Hepatocyte (in vitro differentiated cells): Measurements from ENCODE around the gene UCP2. TPM values are rescaled to one million over a fixed set of nuclear protein-coding genes. Genes with fewer than 3 reads are reported as not detected.

Experiments
- DNase-seq: peaks from one replicate; pipeline ENCODE4 v3.0.0-alpha.2; 2016; ENCODE audit warnings: low spot score
- H2AFZ ChIP-seq: fragments of 200-600 bp; sonication (generic); 2 replicates; pipeline ENCODE4 v1.6.0; 2016; ENCODE audit warnings: antibody characterized with exemption, mild to moderate bottlenecking
- H3K27ac ChIP-seq: fragments of 200-600 bp; sonication (generic); 2 replicates; pipeline ENCODE4 v1.5.1; 2016; ENCODE audit warnings: mild to moderate bottlenecking
- H3K27me3 ChIP-seq: fragments of 200-600 bp; sonication (generic); 2 replicates; pipeline ENCODE4 v1.6.1; 2016
- H3K36me3 ChIP-seq: fragments of 200-600 bp; sonication (generic); replicated peaks from 2 replicates; pipeline ENCODE4 v1.5.1; 2016; ENCODE audit warnings: low read depth; ENCODE audit not compliant: insufficient read depth
- H3K4me1 ChIP-seq: fragments of 200-600 bp; sonication (generic); 2 replicates; pipeline ENCODE4 v1.5.1; 2016; ENCODE audit warnings: mild to moderate bottlenecking, moderate library complexity; ENCODE audit not compliant: insufficient read depth
- H3K4me2 ChIP-seq: fragments of 200-600 bp; sonication (generic); 2 replicates; pipeline ENCODE4 v1.6.0; 2016
- H3K4me3 ChIP-seq: fragments of 200-600 bp; sonication (generic); 2 replicates; pipeline ENCODE4 v1.5.1; 2016; ENCODE audit warnings: mild to moderate bottlenecking
- H3K79me2 ChIP-seq: fragments of 200-600 bp; sonication (generic); 2 replicates; pipeline ENCODE4 v1.6.0; 2017; ENCODE audit warnings: mild to moderate bottlenecking
- H3K9me2 ChIP-seq: fragments of 200-600 bp; sonication (generic); replicated peaks from 2 replicates; pipeline ENCODE4 v1.6.0; 2017; ENCODE audit warnings: mild to moderate bottlenecking; ENCODE audit not compliant: insufficient read depth
- H3K9me3 ChIP-seq: fragments of 200-600 bp; sonication (generic); 2 replicates; pipeline ENCODE4 v1.5.1; 2016; ENCODE audit warnings: low read depth, mild to moderate bottlenecking
- H4K20me1 ChIP-seq: fragments of 200-600 bp; sonication (generic); 2 replicates; pipeline ENCODE4 v1.6.0; 2016; ENCODE audit warnings: mild to moderate bottlenecking; ENCODE audit not compliant: insufficient read depth, poor library complexity, severe bottlenecking
- CTCF ChIP-seq: fragments of 200-600 bp; sonication (generic); IDR thresholded peaks from 2 replicates; pipeline ENCODE4 v1.5.1; 2016; ENCODE audit warnings: antibody characterized with exemption, mild to moderate bottlenecking; ENCODE audit not compliant: poor library complexity
- EZH2 ChIP-seq: fragments of 200-600 bp; sonication (generic); IDR thresholded peaks from 2 replicates; pipeline ENCODE4 v1.6.1; 2016; ENCODE audit warnings: antibody characterized with exemption, mild to moderate bottlenecking, borderline replicate concordance
- EZH2phosphoT487 ChIP-seq: fragments of 200-600 bp; sonication (generic); IDR thresholded peaks from one replicate; pipeline ENCODE4 v1.6.1; 2018; ENCODE audit warnings: antibody characterized with exemption, mild to moderate bottlenecking, low read depth, moderate library complexity; ENCODE audit not compliant: unreplicated experiment, severe bottlenecking
- WGBS: methylation state at CpG from one replicate; pipeline ENCODE4 v1.1.6; 2016; ENCODE audit warnings: low lambda C conversion rate; ENCODE audit errors: missing lambda C conversion rate; 5-methylcytosine and 5-hydroxymethylcytosine counted together
- polyA plus RNA-seq: library from polyadenylated mRNA; unstranded; fragments of >200 nt; fragmentation: Nextera tagmentation; extraction: Ambion mirVana; gene quantifications from 2 replicates; pipeline ENCODE4 v1.2.1, GENCODE V29; 2016
- total RNA-seq: library from RNA; depleted of rRNA; stranded (reverse); fragments of >200 nt; gene quantifications from 2 replicates; pipeline ENCODE4 v1.2.3, GENCODE V29; 2014

Gene UCP2
- total and polyA plus RNA-seq, 2 experiments from 2014 or later: 8.0 to 34.9 TPM

GRCh38 chr11:74002832-74003231 lies 20.2 kb upstream of the UCP2 start:
- Histone ChIP-seq H3K27ac (no peak overlapping the region), H3K79me2 (no peaks in the 10 kb centered on the region), H3K9me2 (no peaks in the 10 kb centered on the region), H3K4me2 (no peak overlapping the region), H3K36me3 (no peaks in the 10 kb centered on the region), H4K20me1 (no peaks in the 10 kb centered on the region), H3K27me3 (no peaks in the 10 kb centered on the region), H3K4me3 (no peak overlapping the region), H3K4me1 (no peaks in the 10 kb centered on the region), H2AFZ (no peak overlapping the region), H3K9me3 (no peaks in the 10 kb centered on the region)
- no peak for DNase-seq
- 98% methylated on average over 4 of the region's 4 CpGs for WGBS
- no peak for TF ChIP-seq EZH2phosphoT487
- TF ChIP-seq EZH2: no peak
- TF ChIP-seq CTCF: no peak

- no peak overlapping the region for H3K4me2 ChIP-seq
- H3K9me2 ChIP-seq: no peaks in the 10 kb centered on the region
- H2AFZ ChIP-seq: no peak overlapping the region
- H3K9me3 ChIP-seq: no peaks in the 10 kb centered on the region
- no peaks in the 10 kb centered on the region for H3K27me3 ChIP-seq
- no peaks in the 10 kb centered on the region for H3K79me2 ChIP-seq
- no peak for DNase-seq
- WGBS: 80% methylated on average over 7 of the region's 7 CpGs
- TF ChIP-seq EZH2: no peak
- H4K20me1 ChIP-seq: no peaks in the 10 kb centered on the region
- H3K36me3 ChIP-seq: no peaks in the 10 kb centered on the region
- no peaks in the 10 kb centered on the region for H3K4me1 ChIP-seq
- H3K27ac ChIP-seq: no peak overlapping the region
- H3K4me3 ChIP-seq: no peak overlapping the region
Observed at GRCh38 chr11:74001822-74002286, 19.2 kb upstream of the UCP2 start.

GRCh38 chr11:74000307-74001133 lies 17.9 kb upstream of the UCP2 start:
- no peak overlapping the region for H3K27ac ChIP-seq
- no peaks in the 10 kb centered on the region for H3K79me2 ChIP-seq
- H3K4me2 ChIP-seq: no peak overlapping the region
- WGBS: 94% methylated on average over 14 of the region's 14 CpGs
- H4K20me1 ChIP-seq: no peaks in the 10 kb centered on the region
- TF ChIP-seq EZH2: no peak
- TF ChIP-seq CTCF: no peak
- TF ChIP-seq EZH2phosphoT487: no peak
- H3K9me3 ChIP-seq: no peaks in the 10 kb centered on the region
- H3K4me1 ChIP-seq: no peaks in the 10 kb centered on the region
- H3K9me2 ChIP-seq: no peaks in the 10 kb centered on the region
- H2AFZ ChIP-seq: no peak overlapping the region
- H3K36me3 ChIP-seq: no peaks in the 10 kb centered on the region
- no peak for DNase-seq
- no peak overlapping the region for H3K4me3 ChIP-seq
- H3K27me3 ChIP-seq: no peaks in the 10 kb centered on the region

- no peaks in the 10 kb centered on the region for H3K36me3 ChIP-seq
- TF ChIP-seq CTCF (no peak), EZH2 (no peak), EZH2phosphoT487 (no peak)
- H4K20me1 ChIP-seq: no peaks in the 10 kb centered on the region
Observed at GRCh38 chr11:73999581-74000306, 17.1 kb upstream of the UCP2 start.

More at GRCh38 chr11:73999581-74000306, 17.1 kb upstream of the UCP2 start:
- H3K27ac ChIP-seq: no peak overlapping the region
- no peaks in the 10 kb centered on the region for H3K79me2 ChIP-seq
- no peak overlapping the region for H2AFZ ChIP-seq
- no peaks in the 10 kb centered on the region for H3K4me1 ChIP-seq
- no peak for DNase-seq
- H3K4me3 ChIP-seq: no peak overlapping the region
- H3K9me3 ChIP-seq: no peaks in the 10 kb centered on the region
- no peaks in the 10 kb centered on the region for H3K27me3 ChIP-seq
- no peaks in the 10 kb centered on the region for H3K9me2 ChIP-seq
- 88% methylated on average over 8 of the region's 8 CpGs for WGBS
- no peak overlapping the region for H3K4me2 ChIP-seq
